Endothelial cell (in vitro differentiated cells): ENCODE results near the gene RAB6B. TPM values are rescaled to one million over a fixed set of nuclear protein-coding genes. Genes with fewer than 3 reads are reported as not detected.

ENCODE experiments used
- DNase-seq: peaks from one replicate; pipeline ENCODE4 v3.0.0; 2021; ENCODE audit warnings: low spot score
- H3K27ac Mint-ChIP-seq: one replicate; pipeline ENCODE4 v1.8.0; 2021; ENCODE audit warnings: mixed read lengths, inconsistent platforms; ENCODE audit not compliant: unreplicated experiment
- H3K27me3 Mint-ChIP-seq: one replicate; pipeline ENCODE4 v1.8.0; 2021; ENCODE audit warnings: mild to moderate bottlenecking, moderate library complexity, mixed read lengths, inconsistent platforms; ENCODE audit not compliant: unreplicated experiment
- H3K36me3 Mint-ChIP-seq: one replicate; pipeline ENCODE4 v1.8.0; 2021; ENCODE audit warnings: mild to moderate bottlenecking, low read depth, mixed read lengths, inconsistent platforms; ENCODE audit not compliant: unreplicated experiment
- H3K4me1 Mint-ChIP-seq: one replicate; pipeline ENCODE4 v1.8.0; 2021; ENCODE audit warnings: mild to moderate bottlenecking, mixed read lengths, inconsistent platforms; ENCODE audit not compliant: unreplicated experiment
- H3K4me3 Mint-ChIP-seq: one replicate; pipeline ENCODE4 v1.8.0; 2021; ENCODE audit warnings: mild to moderate bottlenecking, mixed read lengths, inconsistent platforms; ENCODE audit not compliant: unreplicated experiment
- H3K9me3 Mint-ChIP-seq: one replicate; pipeline ENCODE4 v1.8.0; 2021; ENCODE audit warnings: mixed read lengths, inconsistent platforms; ENCODE audit not compliant: unreplicated experiment
- CTCF ChIP-seq: fragments of 200-600 bp; sonication (generic); IDR thresholded peaks from one replicate; pipeline ENCODE4 v1.5.0; 2021; ENCODE audit warnings: antibody characterized with exemption; ENCODE audit not compliant: unreplicated experiment
- total RNA-seq: library from RNA; stranded (reverse); fragmentation: NEBNext Ultra II Directional; extraction: Animal tissue kit (Norgen Biotek cat#: 25700); gene quantifications from one replicate; pipeline ENCODE4 v1.2.1, GENCODE V29; 2021; ENCODE audit not compliant: unreplicated experiment

RAB6B gene
- total RNA-seq, 1 donor from 2014 or later = 3.9 TPM

GRCh38 chr3:133803469-133803868, 92.2 kb downstream of the RAB6B start:
- Mint-ChIP-seq H3K9me3 (no peaks in the 10 kb centered on the region), H3K4me1 (peaks cover 6% of the 10 kb centered on the region), H3K27ac (no peak overlapping the region), H3K36me3 (no peaks in the 10 kb centered on the region), H3K4me3 (no peak overlapping the region), H3K27me3 (peaks cover 3% of the 10 kb centered on the region)
- no peak for DNase-seq
- TF ChIP-seq CTCF = no peak

GRCh38 chr3:133799794-133800585, 95.7 kb downstream of the RAB6B start:
- no peak overlapping the region for H3K4me3 Mint-ChIP-seq
- H3K36me3 Mint-ChIP-seq = peaks cover 4% of the 10 kb centered on the region
- H3K9me3 Mint-ChIP-seq = no peaks in the 10 kb centered on the region
- H3K27me3 Mint-ChIP-seq = no peaks in the 10 kb centered on the region
- H3K27ac Mint-ChIP-seq = no peak overlapping the region
- DNase-seq = no peak
- H3K4me1 Mint-ChIP-seq = no peaks in the 10 kb centered on the region
- TF ChIP-seq CTCF = no peak

- Mint-ChIP-seq H3K27me3 (no peaks in the 10 kb centered on the region), H3K36me3 (peaks cover 4% of the 10 kb centered on the region), H3K4me1 (no peaks in the 10 kb centered on the region), H3K4me3 (no peak overlapping the region), H3K9me3 (no peaks in the 10 kb centered on the region), H3K27ac (no peak overlapping the region)
- no peak for TF ChIP-seq CTCF
- no peak for DNase-seq
These were observed 98.1 kb downstream of the RAB6B start for GRCh38 chr3:133797396-133798105.

GRCh38 chr3:133792171-133792763, 103.4 kb downstream of the RAB6B start:
- peaks cover 8% of the 10 kb centered on the region for H3K36me3 Mint-ChIP-seq
- H3K27ac Mint-ChIP-seq = no peak overlapping the region
- H3K4me1 Mint-ChIP-seq = no peaks in the 10 kb centered on the region
- no peaks in the 10 kb centered on the region for H3K9me3 Mint-ChIP-seq
- TF ChIP-seq CTCF = no peak
- no peaks in the 10 kb centered on the region for H3K27me3 Mint-ChIP-seq
- DNase-seq = no peak
- H3K4me3 Mint-ChIP-seq = no peak overlapping the region
